ENCODE results near the gene CROT.
A peak's percentile ranks its signal among the peaks of the same experiment; 100 is the strongest.

The CROT gene, protein sequence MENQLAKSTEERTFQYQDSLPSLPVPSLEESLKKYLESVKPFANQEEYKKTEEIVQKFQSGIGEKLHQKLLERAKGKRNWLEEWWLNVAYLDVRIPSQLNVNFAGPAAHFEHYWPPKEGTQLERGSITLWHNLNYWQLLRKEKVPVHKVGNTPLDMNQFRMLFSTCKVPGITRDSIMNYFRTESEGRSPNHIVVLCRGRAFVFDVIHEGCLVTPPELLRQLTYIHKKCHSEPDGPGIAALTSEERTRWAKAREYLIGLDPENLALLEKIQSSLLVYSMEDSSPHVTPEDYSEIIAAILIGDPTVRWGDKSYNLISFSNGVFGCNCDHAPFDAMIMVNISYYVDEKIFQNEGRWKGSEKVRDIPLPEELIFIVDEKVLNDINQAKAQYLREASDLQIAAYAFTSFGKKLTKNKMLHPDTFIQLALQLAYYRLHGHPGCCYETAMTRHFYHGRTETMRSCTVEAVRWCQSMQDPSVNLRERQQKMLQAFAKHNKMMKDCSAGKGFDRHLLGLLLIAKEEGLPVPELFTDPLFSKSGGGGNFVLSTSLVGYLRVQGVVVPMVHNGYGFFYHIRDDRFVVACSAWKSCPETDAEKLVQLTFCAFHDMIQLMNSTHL

DNA sequence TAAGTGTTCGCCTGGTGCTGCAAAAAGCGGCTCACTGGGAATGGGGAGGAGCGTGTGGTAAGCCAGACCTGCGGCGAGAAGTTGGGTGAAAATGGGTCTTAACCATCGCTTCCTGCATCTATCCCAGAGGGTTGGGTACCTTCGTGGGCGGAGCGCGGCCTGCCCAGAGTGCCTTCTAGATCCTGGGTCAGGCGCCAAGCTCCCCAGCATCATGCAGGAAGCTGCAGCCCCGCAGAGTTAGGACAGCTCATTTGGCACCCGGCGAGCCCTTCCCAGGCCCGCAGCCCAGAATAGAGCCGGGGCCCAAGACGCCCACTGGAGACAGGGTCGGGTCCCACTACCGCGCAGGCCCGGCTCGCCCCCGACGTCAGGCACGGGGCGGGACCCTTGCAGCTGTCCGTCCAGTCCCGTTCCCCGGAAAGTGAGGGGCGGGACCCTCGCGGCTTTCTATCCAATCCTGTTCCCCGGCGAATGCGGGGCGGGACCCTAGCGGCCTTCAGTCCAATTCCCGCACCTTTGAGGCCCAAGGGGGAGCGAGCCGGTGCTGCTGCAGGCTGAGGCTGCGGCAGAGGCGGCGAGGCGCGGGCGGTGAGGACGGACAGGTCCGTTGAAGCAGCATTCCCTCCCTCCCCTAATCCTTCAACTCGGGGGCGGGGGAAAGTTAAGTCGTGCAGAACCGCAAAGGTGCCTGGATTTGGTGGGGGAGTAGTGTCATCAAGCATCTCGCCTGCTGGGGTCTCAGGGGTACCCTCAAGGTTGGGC, at the start of gene CROT:
Gene CROT, plus strand, starts transcription at position 499 of the 762 bp plus-strand sequence. CDS start 3,405 bp downstream, outside the sequence.
- DNase-seq, result peak; percentile 92

DNA sequence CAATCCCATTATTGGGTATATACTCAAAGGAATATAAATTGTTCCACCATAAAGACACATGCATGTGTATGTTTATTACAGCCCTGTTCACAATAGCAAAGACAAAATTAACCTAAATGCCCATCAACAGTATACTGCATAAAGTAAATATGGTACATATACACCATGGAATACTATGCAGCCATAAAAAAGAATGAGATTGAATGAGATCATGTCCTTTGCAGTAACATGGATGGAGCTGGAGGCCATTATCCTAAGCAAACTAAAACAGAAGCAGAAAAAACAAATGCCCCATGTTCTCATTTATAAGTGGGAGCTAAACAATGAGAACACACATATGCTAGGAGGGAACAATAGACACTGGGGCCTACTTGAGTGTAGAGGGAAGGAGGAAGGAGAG, 44.7 kb upstream of the CROT start:
- DNase-seq, result no peak

DNA sequence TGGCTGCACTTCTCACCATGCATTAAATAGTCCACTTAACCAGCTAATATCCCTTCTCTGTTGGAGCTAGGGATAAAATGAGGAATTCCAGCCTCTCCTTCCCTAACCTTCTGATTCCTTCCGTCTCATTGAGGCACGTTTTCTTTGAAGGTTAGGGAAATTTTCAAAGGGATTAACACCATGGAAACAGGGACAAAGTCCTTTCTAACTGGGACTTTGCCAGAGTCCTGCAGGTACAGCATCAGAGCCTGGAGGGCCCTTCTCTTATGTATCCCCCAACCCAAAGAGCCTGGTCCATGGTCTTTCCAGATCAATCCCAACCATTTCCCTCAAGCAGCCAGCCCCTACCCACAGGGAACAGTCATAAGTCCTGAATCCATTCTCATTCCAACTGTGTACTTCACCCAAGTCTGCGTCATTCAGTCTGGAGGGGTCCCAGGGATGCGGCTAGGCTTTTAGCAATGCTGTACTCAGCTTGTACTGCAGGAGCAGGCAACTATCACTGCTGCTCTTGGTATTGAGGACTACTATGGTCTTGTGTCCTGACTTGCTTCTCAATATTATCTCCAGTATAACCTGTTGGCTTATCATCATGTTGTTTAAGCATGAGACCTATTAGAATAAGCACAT, 34.6 kb upstream of the CROT start:
- DNase-seq, result no peak

DNA sequence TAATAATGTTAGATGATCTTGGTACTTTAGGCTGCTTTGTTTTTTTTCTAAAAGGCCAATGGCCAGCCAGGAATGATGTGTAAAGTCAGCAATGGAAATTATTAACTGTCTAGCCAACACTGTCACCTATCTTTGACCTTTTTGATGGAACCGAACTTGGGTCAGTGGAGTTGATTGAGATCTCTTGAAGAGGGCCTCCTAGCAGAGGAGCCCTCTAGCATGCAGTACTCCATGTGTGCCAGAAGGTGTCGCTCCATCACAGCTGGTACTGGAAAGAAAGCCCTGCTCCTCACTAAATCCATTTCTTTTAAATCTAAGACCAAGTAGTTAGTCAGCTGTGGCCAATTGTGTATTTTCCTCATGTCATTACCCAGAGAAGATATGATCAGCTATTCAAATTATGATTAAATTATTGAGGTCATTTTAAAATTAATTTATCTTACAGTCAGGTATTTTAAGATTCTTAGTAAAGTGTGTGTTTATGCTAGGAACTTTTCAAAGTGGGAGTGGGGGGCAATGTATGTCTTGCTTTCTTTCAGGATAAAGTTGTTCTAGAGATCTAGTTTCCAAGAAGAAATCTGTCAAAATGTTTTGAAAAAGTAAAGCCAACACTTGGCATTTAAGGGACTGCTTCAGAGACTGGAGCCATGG, 33.1 kb upstream of the CROT start:
- DNase-seq, result peak; percentile 4

DNA sequence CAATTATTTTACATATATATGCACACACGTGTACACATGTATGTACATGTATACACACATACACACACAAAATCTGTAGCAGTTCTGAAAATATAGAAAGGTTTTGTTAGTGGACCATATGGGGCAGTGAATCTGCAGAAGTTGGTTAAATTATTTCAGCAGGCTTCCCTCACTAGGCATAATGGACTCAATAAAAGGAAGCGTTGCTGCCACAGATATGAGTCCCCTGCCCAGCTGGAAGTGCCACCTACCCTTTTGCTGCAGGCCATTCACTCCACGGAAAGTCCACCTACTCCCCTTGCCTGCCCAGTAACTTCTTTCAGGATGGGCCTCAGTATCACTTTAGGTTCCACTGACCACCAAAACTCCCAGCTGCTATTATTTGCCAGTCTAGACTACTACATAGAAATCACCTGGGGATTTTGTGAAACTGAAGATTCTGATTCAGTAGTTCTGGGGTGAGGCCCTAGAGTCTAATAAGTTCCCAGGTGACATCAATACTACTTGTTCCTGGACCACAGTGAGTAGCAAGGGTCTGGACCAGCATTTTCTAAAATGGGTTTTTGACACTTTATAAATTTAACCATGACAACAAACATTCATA, 29.3 kb upstream of the CROT start:
- DNase-seq, result no peak

DNA sequence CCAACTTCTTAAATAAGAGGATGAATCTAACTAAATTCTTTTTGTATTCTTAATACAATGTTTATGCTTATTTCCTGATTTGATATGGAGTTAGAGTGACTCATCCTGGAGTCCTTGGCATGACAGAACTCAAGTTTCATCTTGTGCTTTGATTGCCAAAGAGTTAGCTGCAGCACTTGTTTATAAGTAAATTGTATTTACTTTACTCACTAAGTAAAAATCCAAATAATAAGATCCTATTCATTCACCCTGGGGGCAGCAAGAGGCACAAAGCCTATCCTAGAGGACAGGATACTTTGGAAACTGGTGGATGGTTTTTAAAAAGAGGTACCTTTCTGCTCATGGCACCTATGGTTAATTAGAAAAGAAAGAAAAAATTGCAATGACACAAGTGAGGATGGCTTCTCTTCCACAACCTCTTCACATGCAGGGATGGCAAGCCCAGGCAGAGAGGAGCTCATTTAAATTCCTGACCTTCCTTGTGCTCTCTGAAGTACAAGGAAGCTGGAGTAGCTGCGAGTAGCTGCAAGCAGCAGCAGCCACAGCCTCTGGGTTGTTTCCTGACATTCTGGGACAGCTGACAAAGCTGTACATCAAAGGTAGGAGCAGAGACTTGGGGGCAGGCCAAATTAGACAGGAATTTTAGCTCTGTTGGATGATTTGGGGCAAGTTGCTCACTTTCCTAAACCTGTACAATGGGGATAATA, 28.5 kb upstream of the CROT start:
- no peak for DNase-seq

DNA sequence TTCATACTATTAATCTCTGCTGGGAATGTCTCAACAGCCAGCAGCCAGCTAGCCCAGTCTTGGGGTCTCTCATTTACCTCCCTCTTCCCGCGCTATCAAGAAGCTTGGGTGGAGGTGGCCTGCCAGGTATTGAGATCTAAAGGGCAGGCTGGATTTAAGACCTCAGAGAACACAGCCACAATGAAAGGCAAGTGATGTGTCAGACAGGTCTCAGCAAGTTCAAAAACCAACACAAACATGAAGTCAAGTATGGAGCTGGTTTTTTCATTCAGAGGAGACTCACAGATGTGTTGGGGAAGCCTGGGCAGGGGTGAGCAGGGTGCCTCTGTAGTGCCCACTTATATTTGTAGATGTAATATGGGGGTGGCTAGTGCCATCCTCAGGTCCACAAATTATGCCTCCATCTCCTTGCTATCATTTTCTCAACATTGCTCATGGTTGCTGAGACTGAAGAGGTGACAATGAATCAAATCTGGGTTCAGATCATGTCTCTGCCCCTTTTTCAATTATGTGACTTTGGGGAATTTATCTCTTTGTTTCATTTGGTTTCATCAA, 27.7 kb upstream of the CROT start:
- no peak for DNase-seq

DNA sequence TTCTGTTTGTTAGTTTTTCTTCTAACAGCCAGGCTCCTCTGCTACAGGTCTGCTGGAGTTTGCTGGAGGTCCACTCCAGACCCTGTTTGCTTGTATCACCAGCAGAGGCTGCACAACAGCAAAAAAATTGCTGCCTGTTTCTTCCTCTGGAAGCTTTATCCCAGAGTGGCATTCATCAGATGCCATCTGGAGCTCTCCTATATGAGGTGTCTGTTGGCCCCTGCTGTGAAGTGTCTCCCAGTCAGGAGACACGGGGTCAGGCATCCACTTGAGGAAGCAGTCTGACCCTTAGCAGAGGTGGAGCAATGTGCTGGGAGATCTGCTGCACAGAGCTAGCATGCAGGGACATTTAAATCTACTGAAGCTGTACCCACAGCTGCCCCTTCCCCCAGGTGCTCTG, 26.7 kb upstream of the CROT start:
- peak; percentile 29 for DNase-seq

DNA sequence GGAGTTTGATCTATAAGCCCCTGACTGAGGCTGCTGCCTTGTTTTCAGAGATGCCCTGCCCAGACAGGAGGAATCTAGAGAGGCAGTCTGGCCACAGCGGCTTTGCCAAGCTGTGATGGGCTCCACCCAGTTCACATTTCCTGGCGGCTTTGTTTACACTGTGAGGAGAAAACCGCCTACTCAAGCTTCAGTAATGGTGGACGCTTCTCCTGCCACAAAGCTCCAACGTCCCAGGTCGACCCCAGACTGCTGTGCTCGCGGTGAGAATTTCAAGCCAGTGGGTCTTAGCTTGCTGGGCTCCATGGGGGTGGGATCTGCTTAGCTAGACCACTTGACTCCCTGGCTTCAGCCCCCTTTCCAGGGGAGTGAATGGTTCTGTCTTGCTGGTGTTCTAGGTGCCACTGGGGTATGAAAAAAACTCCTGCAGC, 26.3 kb upstream of the CROT start:
- peak; percentile 16 for DNase-seq

DNA sequence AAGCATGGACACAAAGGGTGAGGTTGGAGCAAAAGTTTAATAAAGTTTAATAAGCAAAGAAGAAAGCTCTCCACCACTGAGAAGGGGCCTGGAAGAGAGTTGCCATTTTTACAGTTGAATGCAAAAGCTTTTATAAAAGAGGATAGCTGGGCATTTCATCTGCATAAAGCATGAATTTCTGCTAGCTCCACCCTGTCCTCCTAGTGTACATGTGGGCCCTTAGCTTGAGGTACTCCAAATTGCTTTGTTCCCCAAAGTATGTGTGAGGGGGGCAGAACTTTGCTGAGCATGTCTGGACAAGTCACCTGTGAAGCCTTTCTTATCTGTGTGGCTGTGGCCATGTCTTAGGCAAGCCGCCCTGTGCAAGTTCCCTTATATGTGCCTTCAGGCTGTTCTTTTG, 22.6 kb upstream of the CROT start:
- DNase-seq, result no peak

DNA sequence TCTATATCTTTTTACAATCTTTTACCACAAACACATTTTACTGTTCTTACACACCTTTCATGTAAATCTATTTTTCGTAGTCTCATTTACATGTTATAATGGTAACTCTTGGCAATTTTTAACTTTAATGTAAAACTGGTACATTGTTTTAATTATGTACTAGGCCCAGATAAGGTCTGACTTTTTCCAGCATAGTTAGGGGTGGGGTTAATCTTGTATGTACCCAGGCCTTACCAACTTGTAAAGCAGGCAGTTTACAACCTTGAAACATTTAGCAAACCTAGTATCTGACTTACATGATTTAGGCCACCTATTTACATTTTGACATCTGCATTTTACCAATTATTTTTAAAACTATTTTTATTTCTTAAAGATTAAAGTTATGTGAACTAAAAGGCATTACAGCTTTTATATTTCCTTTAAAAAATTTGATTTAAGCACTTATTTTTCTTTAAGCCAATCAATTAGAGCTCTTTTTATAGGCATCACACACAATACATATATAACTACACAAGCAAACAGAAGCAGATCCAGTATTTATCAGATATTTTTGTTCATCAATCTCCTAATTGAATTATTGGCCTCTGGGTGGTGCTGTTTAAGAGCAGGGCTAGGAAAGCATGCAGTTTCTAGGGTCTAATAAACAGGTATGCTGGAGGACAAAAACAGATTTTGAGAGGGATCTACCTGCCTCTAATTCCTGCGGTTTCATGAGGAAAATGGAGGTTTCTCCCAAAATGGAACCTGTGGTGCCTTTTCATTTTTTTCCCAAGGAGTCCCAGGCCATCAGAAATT, 19.7 kb upstream of the CROT start:
- no peak for DNase-seq

DNA sequence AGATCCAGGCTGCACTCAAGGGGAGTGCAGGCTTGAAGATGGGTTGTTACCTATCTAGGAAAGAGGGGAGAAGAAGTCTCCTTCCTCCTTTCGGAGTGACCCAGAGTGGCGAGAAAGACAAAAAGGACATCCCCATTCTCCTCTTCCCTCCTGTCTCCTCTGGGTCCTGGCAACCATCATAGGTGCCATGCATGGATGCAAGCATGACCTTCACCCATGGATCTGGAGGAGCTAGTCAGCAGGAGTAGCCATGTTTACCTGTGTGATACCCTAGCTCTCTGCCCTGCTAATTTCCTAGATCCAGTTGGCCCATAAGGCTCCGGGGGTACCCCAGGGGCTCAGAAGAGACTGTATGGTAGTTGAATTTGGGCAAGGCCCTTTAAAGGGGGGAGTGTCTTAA, 17.2 kb upstream of the CROT start:
- peak; percentile 18 for DNase-seq

DNA sequence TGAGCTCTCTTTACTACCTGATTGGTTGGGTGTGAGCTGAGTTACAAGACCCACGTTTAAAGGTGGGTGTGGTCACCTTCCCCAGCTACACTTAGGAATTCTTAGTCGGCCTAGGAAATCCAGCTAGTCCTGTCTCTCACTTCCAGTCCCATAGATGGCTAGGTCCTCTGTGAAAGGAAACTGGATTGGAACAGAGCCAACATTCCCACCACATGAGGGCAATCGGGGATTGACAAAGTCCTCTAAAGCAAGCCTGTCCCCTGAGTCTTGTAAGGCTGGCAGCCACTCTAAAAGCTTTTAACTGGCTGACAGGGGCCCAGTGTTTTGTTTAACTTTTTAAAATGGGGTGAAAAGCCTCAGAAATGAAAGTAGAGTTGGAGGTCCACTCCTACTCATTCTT, 15.1 kb upstream of the CROT start:
- no peak for DNase-seq

DNA sequence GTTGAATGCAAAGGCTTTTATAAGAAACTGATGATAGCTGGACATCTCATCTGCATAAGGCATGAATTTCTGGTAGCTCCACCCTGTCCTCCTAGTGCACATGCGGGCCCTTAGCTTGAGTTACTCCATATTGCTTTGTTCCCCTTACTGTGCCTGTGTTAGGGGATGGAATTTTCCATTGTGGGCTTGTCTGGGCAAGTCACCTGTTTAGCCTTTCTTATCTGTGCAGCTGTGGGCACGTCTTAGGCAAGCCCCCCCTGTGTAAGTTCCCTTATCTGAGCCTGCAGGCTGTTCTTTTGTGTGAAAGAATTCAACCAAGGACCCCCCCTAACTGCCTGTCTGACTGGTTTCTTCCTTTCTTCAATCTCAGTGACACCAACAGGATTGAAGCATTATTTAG, 14.5 kb upstream of the CROT start:
- no peak for DNase-seq

DNA sequence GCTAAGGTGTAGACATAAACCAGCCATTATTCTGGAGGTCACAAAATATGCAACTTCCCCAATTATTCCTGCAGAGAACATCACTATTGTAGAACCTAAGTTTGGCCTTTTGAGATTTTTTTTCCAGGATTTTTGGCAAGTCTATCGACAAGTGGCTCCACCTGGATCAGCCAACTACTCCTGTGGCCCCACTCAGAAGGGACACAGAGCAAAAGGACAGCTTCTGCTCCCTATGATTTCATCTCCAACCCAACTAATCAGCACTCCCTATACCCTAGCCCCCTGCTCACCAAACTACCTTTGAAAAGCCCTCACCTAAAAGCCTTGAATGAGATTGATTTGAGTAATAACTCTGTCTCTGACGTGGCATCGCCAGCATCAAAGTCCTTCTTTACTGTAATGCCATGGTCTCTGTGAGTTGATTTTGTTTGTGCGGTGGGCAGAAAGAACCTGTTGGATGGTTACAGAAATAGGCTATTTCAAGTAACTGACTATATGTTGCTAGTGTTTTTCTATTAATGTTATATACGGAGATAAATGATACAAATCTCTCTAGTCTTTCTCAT, 13.7 kb upstream of the CROT start:
- no peak for DNase-seq

DNA sequence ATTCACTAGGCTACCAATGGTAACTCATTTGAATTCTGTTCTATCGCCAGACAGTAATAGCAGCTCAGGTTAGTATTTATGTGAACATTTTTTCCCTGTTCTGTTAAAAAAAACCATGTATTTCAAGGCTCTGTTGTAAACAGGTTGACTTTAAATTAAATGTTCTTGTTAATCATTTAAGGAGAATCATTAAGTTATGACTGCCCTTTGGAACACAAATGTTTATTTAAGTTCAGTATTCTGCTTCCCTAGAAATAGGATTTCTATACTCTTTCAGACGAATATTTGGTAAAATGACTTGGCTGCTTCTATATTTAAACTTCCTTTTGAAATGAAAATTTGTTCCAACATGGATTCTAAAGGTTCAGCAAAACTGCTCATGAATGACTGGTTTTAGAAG, 13.1 kb upstream of the CROT start:
- DNase-seq, result no peak

DNA sequence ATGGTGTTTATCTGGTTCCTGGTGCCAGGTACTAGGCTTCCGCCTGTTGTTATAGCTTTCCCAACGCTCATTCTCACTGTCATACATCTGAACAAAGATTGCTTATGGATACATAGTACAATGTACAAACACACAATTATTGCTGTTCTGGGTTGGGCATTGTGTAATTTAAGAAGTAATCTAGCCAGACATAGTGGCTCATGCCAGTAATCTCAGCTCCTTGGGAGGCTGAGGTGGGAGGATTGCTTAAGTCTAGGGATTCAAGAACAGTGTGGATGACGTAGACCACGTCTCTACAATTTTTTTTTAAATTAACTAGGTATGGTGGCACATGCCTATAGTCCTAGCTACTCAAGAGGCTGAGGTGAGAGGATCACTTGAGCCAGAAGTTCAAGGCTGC, 9.3 kb upstream of the CROT start:
- DNase-seq, result no peak

DNA sequence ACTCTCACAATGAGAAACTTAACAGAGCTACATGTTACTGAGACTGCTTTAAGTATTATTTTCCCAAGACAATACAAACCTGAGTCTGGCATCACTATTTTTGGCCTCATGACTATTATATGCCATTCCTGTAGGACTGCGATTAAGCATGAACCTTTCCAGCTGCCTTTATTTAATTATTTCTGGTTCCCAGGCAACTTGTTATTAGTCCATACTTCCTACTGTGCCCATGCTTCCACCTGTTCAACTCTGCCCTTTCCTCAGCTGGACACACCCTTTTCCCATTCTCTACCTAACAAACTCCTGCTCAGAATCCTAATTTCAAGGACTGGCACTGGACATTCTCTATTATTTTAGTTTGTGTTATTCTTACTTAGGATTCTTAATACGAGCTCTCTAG, 8.1 kb upstream of the CROT start:
- DNase-seq, result no peak

DNA sequence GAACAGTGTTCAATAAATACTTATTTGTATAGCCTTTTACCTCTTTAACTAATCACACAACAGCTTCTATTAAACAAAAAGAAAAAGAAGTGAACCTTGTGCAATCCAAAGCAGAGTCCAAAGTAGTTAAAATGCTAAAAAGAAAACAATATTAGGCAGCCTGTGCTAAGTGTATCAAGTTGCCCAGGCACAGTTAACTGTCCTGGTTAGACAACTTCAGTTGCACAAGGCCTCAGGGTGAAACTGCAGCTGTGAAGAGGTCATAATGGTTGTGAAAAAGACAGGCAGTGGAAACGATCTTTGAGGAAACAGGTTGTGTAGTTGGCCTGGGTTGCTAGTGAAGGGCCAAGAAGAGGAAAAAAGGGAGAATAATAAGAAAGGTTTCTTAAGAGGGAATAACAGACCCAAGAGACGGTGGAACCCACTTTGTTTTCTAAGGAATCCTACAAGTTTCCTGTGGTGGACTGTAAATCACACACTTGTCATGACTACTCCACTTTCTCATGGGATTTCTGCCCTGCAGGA, 6.0 kb upstream of the CROT start:
- DNase-seq, result no peak

DNA sequence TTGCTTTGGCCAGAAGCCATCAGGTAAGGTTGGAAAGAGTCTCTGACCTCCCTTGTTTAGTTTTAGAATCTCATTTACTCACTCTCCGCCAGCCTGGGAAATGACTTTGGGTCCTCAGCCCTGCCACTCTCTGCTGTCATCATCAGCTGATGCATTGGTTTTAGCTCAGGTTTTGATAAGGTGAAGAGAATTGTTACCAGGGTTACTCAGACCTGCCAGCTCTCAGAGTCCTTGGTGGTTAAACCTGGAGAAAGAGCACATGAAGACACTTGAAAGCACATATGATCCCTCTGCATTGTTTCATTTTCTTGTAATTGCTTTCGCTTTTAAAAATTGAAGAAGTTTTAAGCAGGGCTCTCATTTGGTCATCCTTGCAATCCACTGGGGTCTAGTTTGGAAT, 4.0 kb upstream of the CROT start:
- DNase-seq, result no peak
